Endodermal cell (in vitro differentiated cells): ENCODE measurements around the gene ZNF324B. TPM values are rescaled to one million over a fixed set of nuclear protein-coding genes. Genes with fewer than 3 reads are reported as not detected.
A peak's percentile ranks its signal among the peaks of the same experiment; 100 is the strongest.

ENCODE experiments used
- DNase-seq: peaks from one replicate; pipeline ENCODE4 v3.0.0-alpha.2; 2017
- H3K27ac ChIP-seq: 2 replicates; pipeline ENCODE4 v1.5.1; 2013; ENCODE audit warnings: mild to moderate bottlenecking, low read depth, low read length, moderate library complexity
- H3K27me3 ChIP-seq: 2 replicates; pipeline ENCODE4 v1.6.1; 2013; ENCODE audit warnings: mild to moderate bottlenecking, low read length, moderate library complexity; ENCODE audit not compliant: insufficient read depth, control insufficient read depth, poor library complexity, severe bottlenecking
- H3K36me3 ChIP-seq: 2 replicates; pipeline ENCODE4 v1.7.0; 2013; ENCODE audit warnings: mild to moderate bottlenecking, low read length, moderate library complexity; ENCODE audit not compliant: control insufficient read depth, insufficient read depth
- H3K4me1 ChIP-seq: one replicate; pipeline ENCODE4 v1.7.0; 2013; ENCODE audit warnings: low read length; ENCODE audit not compliant: control insufficient read depth, insufficient read depth
- H3K4me3 ChIP-seq: 2 replicates; pipeline ENCODE4 v1.5.1; 2013; ENCODE audit warnings: mild to moderate bottlenecking, low read length, moderate library complexity
- H3K9ac ChIP-seq: 2 replicates; pipeline ENCODE4 v1.6.1; 2013; ENCODE audit warnings: mild to moderate bottlenecking, low read length, moderate library complexity; ENCODE audit not compliant: poor library complexity, severe bottlenecking; ENCODE audit errors: extremely low read depth
- H3K9me3 ChIP-seq: 2 replicates; pipeline ENCODE4 v1.6.1; 2013; ENCODE audit warnings: mild to moderate bottlenecking, low read length, moderate library complexity; ENCODE audit not compliant: control insufficient read depth
- H3K27ac Mint-ChIP-seq: 2 replicates; pipeline ENCODE4 v1.8.0; 2020; ENCODE audit warnings: mixed read lengths
- H3K27me3 Mint-ChIP-seq: 2 replicates; pipeline ENCODE4 v1.8.0; 2021; ENCODE audit warnings: mild to moderate bottlenecking, mixed read lengths; ENCODE audit not compliant: insufficient read depth
- H3K36me3 Mint-ChIP-seq: 2 replicates; pipeline ENCODE4 v1.8.0; 2020; ENCODE audit warnings: low read depth, mixed read lengths
- H3K4me1 Mint-ChIP-seq: 2 replicates; pipeline ENCODE4 v1.8.0; 2020; ENCODE audit warnings: mixed read lengths
- H3K4me3 Mint-ChIP-seq: 2 replicates; pipeline ENCODE4 v1.8.0; 2020; ENCODE audit warnings: mild to moderate bottlenecking, moderate library complexity, mixed read lengths
- H3K9me3 Mint-ChIP-seq: 2 replicates; pipeline ENCODE4 v1.8.0; 2020; ENCODE audit warnings: mild to moderate bottlenecking, mixed read lengths
- WGBS, 2 experiments: methylation state at CpG; one replicate each; pipeline versions ENCODE4 v1.1.5 to v1.1.7; 2013; ENCODE audit warnings: missing lambda C conversion rate in 2 of 2, mixed read lengths in 1 of 2; ENCODE audit not compliant: insufficient coverage in 1 of 2, insufficient read length in 1 of 2; 5-methylcytosine and 5-hydroxymethylcytosine counted together
- total RNA-seq, 2 donors: library from RNA; stranded (reverse); fragmentation: NEBNext Ultra II Directional in 1 of 2; extraction: Animal tissue kit (Norgen Biotek cat#: 25700) in 1 of 2; gene quantifications; 2 replicates in 1 of 2; 3 replicates in 1 of 2; pipeline ENCODE4 v1.2.1, GENCODE V29; 2021
- TF ChIP-seq, protein P1 (sequence below): fragments of 200-600 bp; sonication (generic); conservative IDR thresholded peaks from 2 replicates; pipeline ENCODE4 v1.5.0; 2021; ENCODE audit warnings: antibody characterized with exemption, mild to moderate bottlenecking

ZNF324B gene
- total RNA-seq, 2 donors from 2014 or later: 5.4 to 6.0 TPM

DNA sequence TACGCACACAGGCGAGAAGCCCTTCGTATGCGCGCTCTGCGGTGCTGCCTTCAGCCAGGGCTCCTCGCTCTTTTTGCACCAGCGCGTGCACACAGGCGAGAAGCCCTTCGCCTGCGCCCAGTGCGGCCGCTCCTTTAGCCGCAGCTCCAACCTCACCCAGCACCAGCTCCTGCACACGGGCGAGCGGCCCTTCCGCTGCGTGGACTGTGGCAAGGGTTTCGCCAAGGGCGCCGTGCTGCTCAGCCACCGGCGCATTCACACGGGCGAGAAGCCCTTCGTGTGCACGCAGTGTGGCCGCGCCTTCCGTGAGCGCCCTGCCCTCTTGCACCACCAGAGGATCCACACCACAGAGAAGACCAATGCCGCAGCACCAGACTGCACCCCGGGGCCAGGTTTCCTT is 4.7 kb downstream of the ZNF324B start:
- Mint-ChIP-seq H3K27me3 (peaks cover 17% of the 10 kb centered on the region), H3K4me3 (no peak overlapping the region), H3K4me1 (peaks cover 3% of the 10 kb centered on the region), H3K9me3 (no peaks in the 10 kb centered on the region), H3K27ac (no peak overlapping the region), H3K36me3 (peaks cover 12% of the 10 kb centered on the region)
- Histone ChIP-seq H3K9ac (no peak overlapping the region), H3K9me3 (no peaks in the 10 kb centered on the region), H3K27ac (no peak overlapping the region), H3K36me3 (peaks cover 4% of the 10 kb centered on the region), H3K4me3 (no peak overlapping the region), H3K27me3 (peaks cover under 1% of the 10 kb centered on the region), H3K4me1 (no peaks in the 10 kb centered on the region)
- TF ChIP-seq, protein P1, sequence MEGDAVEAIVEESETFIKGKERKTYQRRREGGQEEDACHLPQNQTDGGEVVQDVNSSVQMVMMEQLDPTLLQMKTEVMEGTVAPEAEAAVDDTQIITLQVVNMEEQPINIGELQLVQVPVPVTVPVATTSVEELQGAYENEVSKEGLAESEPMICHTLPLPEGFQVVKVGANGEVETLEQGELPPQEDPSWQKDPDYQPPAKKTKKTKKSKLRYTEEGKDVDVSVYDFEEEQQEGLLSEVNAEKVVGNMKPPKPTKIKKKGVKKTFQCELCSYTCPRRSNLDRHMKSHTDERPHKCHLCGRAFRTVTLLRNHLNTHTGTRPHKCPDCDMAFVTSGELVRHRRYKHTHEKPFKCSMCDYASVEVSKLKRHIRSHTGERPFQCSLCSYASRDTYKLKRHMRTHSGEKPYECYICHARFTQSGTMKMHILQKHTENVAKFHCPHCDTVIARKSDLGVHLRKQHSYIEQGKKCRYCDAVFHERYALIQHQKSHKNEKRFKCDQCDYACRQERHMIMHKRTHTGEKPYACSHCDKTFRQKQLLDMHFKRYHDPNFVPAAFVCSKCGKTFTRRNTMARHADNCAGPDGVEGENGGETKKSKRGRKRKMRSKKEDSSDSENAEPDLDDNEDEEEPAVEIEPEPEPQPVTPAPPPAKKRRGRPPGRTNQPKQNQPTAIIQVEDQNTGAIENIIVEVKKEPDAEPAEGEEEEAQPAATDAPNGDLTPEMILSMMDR: no peak
- WGBS, 2 experiments: 94 to 97% methylated on average over 10 to 35 of the region's 35 CpGs
- no peak for DNase-seq

DNA sequence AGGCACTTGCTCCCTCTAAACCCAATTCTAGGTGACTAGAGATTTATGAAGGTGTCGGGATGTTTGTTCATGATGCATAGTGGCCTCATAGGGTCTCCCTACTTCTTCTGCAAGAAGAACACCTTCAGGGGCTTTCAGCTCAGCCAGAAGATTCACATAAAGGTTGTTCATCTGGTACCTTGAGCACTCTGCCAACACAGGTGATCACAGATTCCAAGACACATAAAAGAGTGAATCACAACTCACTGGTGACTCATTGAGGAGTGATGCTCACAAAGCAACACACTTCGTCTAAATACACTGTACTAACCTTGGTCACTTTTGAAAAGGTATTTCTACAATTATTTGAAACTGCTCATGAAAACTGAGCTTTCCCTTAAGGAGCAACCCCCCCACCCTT is 8.6 kb downstream of the ZNF324B start:
- Histone ChIP-seq H3K9ac (no peak overlapping the region), H3K4me3 (no peak overlapping the region), H3K9me3 (no peaks in the 10 kb centered on the region), H3K27me3 (no peaks in the 10 kb centered on the region), H3K27ac (no peak overlapping the region), H3K36me3 (peaks cover 4% of the 10 kb centered on the region), H3K4me1 (no peaks in the 10 kb centered on the region)
- Mint-ChIP-seq H3K9me3 (no peaks in the 10 kb centered on the region), H3K27me3 (peaks cover 13% of the 10 kb centered on the region), H3K4me1 (no peaks in the 10 kb centered on the region), H3K27ac (no peak overlapping the region), H3K36me3 (peaks cover 8% of the 10 kb centered on the region), H3K4me3 (no peak overlapping the region)
- WGBS, 2 experiments: 89% methylated on average over 2 of the region's 2 CpGs; no CpG with 5 or more reads in 1 of the 2 experiments
- TF ChIP-seq, protein P1: no peak
- no peak for DNase-seq

DNA sequence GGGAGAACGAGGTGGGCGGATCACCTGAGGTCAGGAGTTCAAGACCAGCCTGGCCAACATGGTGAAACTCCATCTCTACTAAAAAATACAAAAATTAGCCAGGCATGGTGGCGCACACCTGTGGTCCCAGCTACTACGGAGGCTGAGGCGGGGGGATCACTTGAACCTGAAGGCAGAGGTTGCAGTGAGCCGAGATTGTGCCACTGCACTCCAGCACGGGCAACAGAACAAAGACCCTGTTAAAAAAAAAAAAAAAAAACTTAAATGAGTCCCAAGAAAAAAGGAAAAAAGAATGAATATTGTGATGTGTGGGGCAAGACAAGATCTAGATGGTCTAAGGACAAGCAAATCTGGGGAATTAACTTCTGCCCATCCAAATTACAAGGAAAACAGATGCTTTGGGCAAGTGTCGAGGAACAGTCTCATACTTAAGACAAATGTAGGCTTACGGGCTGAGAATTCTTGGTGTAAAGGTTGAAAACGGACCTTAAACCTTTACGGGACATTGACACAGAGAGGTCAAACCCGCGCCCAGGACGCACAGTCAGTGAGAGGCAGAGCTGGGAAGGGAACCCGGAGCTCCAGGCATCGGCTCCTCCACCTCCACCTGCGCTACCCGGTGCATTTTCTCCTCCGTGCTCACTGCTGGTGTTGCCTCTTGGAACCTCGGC is 14.8 kb downstream of the ZNF324B start:
- H3K27me3 ChIP-seq: peaks cover 9% of the 10 kb centered on the region
- DNase-seq: no peak
- Mint-ChIP-seq H3K4me1 (peaks cover 11% of the 10 kb centered on the region), H3K4me3 (peak overlapping the region; percentile 67), H3K9me3 (no peaks in the 10 kb centered on the region), H3K27me3 (peaks cover 26% of the 10 kb centered on the region), H3K36me3 (peaks cover 8% of the 10 kb centered on the region), H3K27ac (peak overlapping the region; percentile 13)
- no peaks in the 10 kb centered on the region for H3K4me1 ChIP-seq
- H3K27ac ChIP-seq: no peak overlapping the region
- H3K36me3 ChIP-seq: peaks cover 4% of the 10 kb centered on the region
- TF ChIP-seq, protein P1: no peak
- H3K4me3 ChIP-seq: peak overlapping the region; percentile 77
- peak overlapping the region; percentile 51 for H3K9ac ChIP-seq
- 45 to 46% methylated on average over 10 to 20 of the region's 20 CpGs for WGBS, 2 experiments
- no peaks in the 10 kb centered on the region for H3K9me3 ChIP-seq
